MM.1S (cell line): ENCODE data around the gene PPP3CB.

Experiments
- DNase-seq: peaks from one replicate; pipeline ENCODE4 v3.0.0-alpha.2; 2015
- H2AFZ ChIP-seq: fragments of 300-600 bp; sonication (generic); 2 replicates; pipeline ENCODE4 v1.6.0; 2016; ENCODE audit warnings: antibody characterized with exemption, low read length
- H3F3A ChIP-seq: fragments of 300-600 bp; sonication (generic); 2 replicates; pipeline ENCODE4 v1.6.1; 2016; ENCODE audit warnings: mild to moderate bottlenecking, antibody characterized with exemption, low read length, moderate library complexity, mixed read lengths; ENCODE audit not compliant: insufficient read depth
- H3K27ac ChIP-seq: fragments of 300-600 bp; sonication (generic); 2 replicates; pipeline ENCODE4 v1.5.1; 2016; ENCODE audit warnings: mild to moderate bottlenecking, low read length
- H3K27me3 ChIP-seq: fragments of 300-600 bp; sonication (generic); replicated peaks from 2 replicates; pipeline ENCODE4 v1.6.0; 2016; ENCODE audit warnings: low read length; ENCODE audit not compliant: insufficient read depth
- H3K36me3 ChIP-seq: fragments of 300-600 bp; sonication (generic); replicated peaks from 2 replicates; pipeline ENCODE4 v1.6.1; 2016; ENCODE audit warnings: mild to moderate bottlenecking, low read length, mixed read lengths; ENCODE audit not compliant: insufficient read depth
- H3K4me1 ChIP-seq: fragments of 300-600 bp; sonication (generic); 2 replicates; pipeline ENCODE4 v1.6.1; 2016; ENCODE audit warnings: low read length, mixed read lengths
- H3K4me2 ChIP-seq: fragments of 300-600 bp; sonication (generic); 2 replicates; pipeline ENCODE4 v1.6.0; 2016; ENCODE audit warnings: low read depth, low read length
- H3K4me3 ChIP-seq: fragments of 300-600 bp; sonication (generic); 2 replicates; pipeline ENCODE4 v1.5.1; 2016; ENCODE audit warnings: low read length, mixed read lengths
- H3K79me2 ChIP-seq: fragments of 300-600 bp; sonication (generic); 2 replicates; pipeline ENCODE4 v1.6.1; 2016; ENCODE audit warnings: mixed run types, low read length, mixed read lengths
- H3K9ac ChIP-seq: fragments of 300-600 bp; sonication (generic); 2 replicates; pipeline ENCODE4 v1.6.1; 2016; ENCODE audit warnings: low read length, mixed read lengths
- H3K9me2 ChIP-seq: fragments of 300-600 bp; sonication (generic); replicated peaks from 2 replicates; pipeline ENCODE4 v1.6.1; 2016; ENCODE audit warnings: mild to moderate bottlenecking, low read length, mixed read lengths; ENCODE audit not compliant: insufficient read depth
- H3K9me3 ChIP-seq: fragments of 300-600 bp; sonication (generic); replicated peaks from 2 replicates; pipeline ENCODE4 v1.6.1; 2016; ENCODE audit warnings: mild to moderate bottlenecking, low read length, mixed read lengths; ENCODE audit not compliant: insufficient read depth
- H4K20me1 ChIP-seq: fragments of 300-600 bp; sonication (generic); 2 replicates; pipeline ENCODE4 v1.6.1; 2016; ENCODE audit warnings: mild to moderate bottlenecking, low read length, moderate library complexity, mixed read lengths; ENCODE audit not compliant: insufficient read depth
- CTCF ChIP-seq: fragments of 300-600 bp; sonication (generic); IDR thresholded peaks from 2 replicates; pipeline ENCODE4 v1.5.1; 2016; ENCODE audit warnings: antibody characterized with exemption, low read length, mixed read lengths
- EZH2 ChIP-seq: fragments of 300-600 bp; sonication (generic); optimal IDR thresholded peaks from 2 replicates; pipeline ENCODE3; 2017; ENCODE audit warnings: low read depth, mild to moderate bottlenecking, antibody characterized with exemption, low read length, mixed read lengths
- EZH2phosphoT487 ChIP-seq: fragments of 300-600 bp; sonication (generic); IDR thresholded peaks from 2 replicates; pipeline ENCODE4 v1.6.1; 2018; ENCODE audit warnings: antibody characterized with exemption, low read length

Gene PPP3CB

GRCh38 chr10:73471226-73471625, 24.6 kb downstream of the PPP3CB start:
- Histone ChIP-seq H3K9me2 (no peaks in the 10 kb centered on the region), H3K79me2 (no peaks in the 10 kb centered on the region), H3K27me3 (no peaks in the 10 kb centered on the region), H3K4me1 (peaks cover 9% of the 10 kb centered on the region; the same call in 1 of the 2 replicates), H3K36me3 (peaks cover 11% of the 10 kb centered on the region), H4K20me1 (no peaks in the 10 kb centered on the region), H3F3A (no peaks in the 10 kb centered on the region), H3K4me3 (no peak overlapping the region), H3K4me2 (no peak overlapping the region), H2AFZ (no peak overlapping the region), H3K9ac (no peak overlapping the region), H3K9me3 (no peaks in the 10 kb centered on the region), H3K27ac (no peak overlapping the region)
- no peak for TF ChIP-seq EZH2
- TF ChIP-seq EZH2phosphoT487 = no peak
- TF ChIP-seq CTCF = no peak
- DNase-seq = no peak

GRCh38 chr10:73469579-73469978, 26.2 kb downstream of the PPP3CB start:
- Histone ChIP-seq H3K9me2 (no peaks in the 10 kb centered on the region), H3F3A (no peaks in the 10 kb centered on the region), H3K27ac (no peak overlapping the region), H3K36me3 (peaks cover 8% of the 10 kb centered on the region), H3K9ac (no peak overlapping the region), H3K4me1 (peaks cover 9% of the 10 kb centered on the region; the same call in 1 of the 2 replicates), H3K4me3 (no peak overlapping the region), H2AFZ (no peak overlapping the region), H3K27me3 (no peaks in the 10 kb centered on the region), H3K79me2 (no peaks in the 10 kb centered on the region), H3K4me2 (no peak overlapping the region), H3K9me3 (no peaks in the 10 kb centered on the region), H4K20me1 (no peaks in the 10 kb centered on the region)
- no peak for DNase-seq
- TF ChIP-seq CTCF (no peak), EZH2phosphoT487 (no peak), EZH2 (no peak)

GRCh38 chr10:73467206-73467605, 28.6 kb downstream of the PPP3CB start:
- H3K9me3 ChIP-seq = no peaks in the 10 kb centered on the region

More at GRCh38 chr10:73467206-73467605, 28.6 kb downstream of the PPP3CB start:
- Histone ChIP-seq H3K36me3 (peaks cover 5% of the 10 kb centered on the region), H3K4me1 (peaks cover 9% of the 10 kb centered on the region; the same call in 1 of the 2 replicates), H3K9me2 (no peaks in the 10 kb centered on the region), H4K20me1 (no peaks in the 10 kb centered on the region), H3K4me3 (no peak overlapping the region), H3K4me2 (no peak overlapping the region), H3K27ac (no peak overlapping the region), H3K9ac (no peak overlapping the region), H3F3A (no peaks in the 10 kb centered on the region), H2AFZ (no peak overlapping the region), H3K79me2 (no peaks in the 10 kb centered on the region), H3K27me3 (no peaks in the 10 kb centered on the region)
- DNase-seq = peak; percentile 55
- no peak for TF ChIP-seq EZH2
- TF ChIP-seq EZH2phosphoT487 = no peak
- no peak for TF ChIP-seq CTCF
